ENCODE data around the gene PPP2R3B. TPM values are rescaled to one million over a fixed set of nuclear protein-coding genes. Genes with fewer than 3 reads are reported as not detected.
"Not testable (repeated sequence)": the region's sequence is repeated elsewhere in the genome, so short reads cannot be mapped to it uniquely, and the experiment has no call there.

The PPP2R3B gene
- total RNA-seq, 1 experiment from 2014 or later, result 19.1 TPM

DNA sequence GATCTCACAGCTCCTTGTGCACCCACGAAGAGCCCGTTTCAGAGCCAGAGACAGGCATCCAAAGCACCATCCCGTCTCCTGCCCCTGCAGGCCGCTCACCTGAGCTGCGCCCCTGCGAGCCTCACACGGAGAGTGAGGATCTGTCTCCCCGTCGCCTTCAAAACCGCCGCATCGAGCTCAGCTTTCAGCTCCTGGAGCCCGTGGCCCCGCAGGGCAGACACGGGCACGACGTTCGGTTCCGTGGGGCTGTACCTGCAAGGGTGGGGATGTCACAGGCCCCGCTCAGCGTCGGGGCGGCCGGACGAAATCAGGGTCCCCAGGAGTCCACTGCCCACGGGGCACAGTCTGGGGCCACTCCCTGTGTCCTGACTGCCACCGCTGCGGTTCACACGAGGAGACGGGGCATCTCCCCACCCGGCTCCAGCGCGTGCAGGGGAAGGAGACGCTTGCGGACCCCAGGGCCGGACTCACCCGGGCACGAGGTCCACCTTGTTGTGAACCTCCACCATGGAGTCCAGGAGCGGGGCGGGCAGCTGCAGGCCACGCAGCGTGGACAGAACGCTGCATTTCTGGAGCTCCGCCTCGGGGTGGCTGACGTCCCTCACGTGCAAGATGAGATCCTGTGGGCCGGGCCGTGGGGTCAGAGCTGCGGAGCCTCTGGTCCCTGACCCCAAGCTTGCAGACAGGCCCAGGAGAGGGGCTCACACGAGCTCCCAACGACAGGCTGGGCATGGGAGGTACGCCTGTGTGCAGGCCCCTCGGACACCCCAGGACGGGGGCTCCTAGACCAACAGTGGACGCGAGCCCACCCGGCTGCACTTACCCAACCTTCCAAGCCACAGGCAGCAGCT, 79.2 kb downstream of the PPP2R3B start:
- H3K27me3 ChIP-seq (ENCODE audit: insufficient read depth, low read length), result no peaks in the 10 kb centered on the region
- no peak overlapping the region for H2AFZ ChIP-seq (ENCODE audit: low read depth, low read length, poor library complexity, severe bottlenecking)
- no TSS peak for BruUV-seq (replicated peaks)
- no peaks in the 10 kb centered on the region for H3K9me2 ChIP-seq (ENCODE audit: insufficient read depth)
- H3K4me2 ChIP-seq (ENCODE audit: low read length), result no peak overlapping the region
- H3K4me3 ChIP-seq (replicated peaks in 1 of 2; ENCODE audit: low read depth in 1 of 2, low read length in 2 of 2), result no peak overlapping the region
- no peaks in the 10 kb centered on the region for H4K20me1 ChIP-seq (ENCODE audit: insufficient read depth)
- H3K9ac ChIP-seq (ENCODE audit: low read length), result no peak overlapping the region
- CTCF ChIA-PET, result no interaction called here
- H3K79me2 ChIP-seq (ENCODE audit: insufficient read depth, low read length), result no peaks in the 10 kb centered on the region
- H3K36me3 ChIP-seq (ENCODE audit: control insufficient read depth in 1 of 2, insufficient read depth in 2 of 2, low read length in 2 of 2), result peaks cover 0 to 14% of the 10 kb centered on the region in 2 experiments; a peak in 1 of 4 replicates
- TF ChIP-seq POLR2AphosphoS5 (IDR thresholded peaks at IDR 0.05; ENCODE audit: low read depth, low read length) (no peak), EGR1 (IDR thresholded peaks at IDR 0.05; ENCODE audit: low read depth) (no peak), JUND (IDR thresholded peaks at IDR 0.05) (no peak)
- POLR2A ChIA-PET, result no interaction called here
- no peaks in the 10 kb centered on the region for H3K9me3 ChIP-seq (ENCODE audit: control insufficient read depth in 1 of 2, insufficient read depth in 1 of 2, low read depth in 1 of 2, low read length in 2 of 2)
- H3K4me1 ChIP-seq (ENCODE audit: control insufficient read depth in 1 of 2, insufficient read depth in 2 of 2, low read length in 2 of 2), result no peaks in the 10 kb centered on the region
- RAD21 ChIA-PET (ENCODE audit: low non-redundant PET in 1 of 2, low total read pairs in 2 of 2, uncharacterized antibody in 2 of 2, unreplicated experiment in 2 of 2), result no interaction called here
- DNase-seq (ENCODE audit: low read depth, low spot score) (no peak), ATAC-seq (peak; percentile 27; the same call in 1 of the 2 replicates)
- intact Hi-C loops (cut with micrococcal nuclease), result no loop called here
- no peak overlapping the region for H3K27ac ChIP-seq (ENCODE audit: low read depth, low read length)

DNA sequence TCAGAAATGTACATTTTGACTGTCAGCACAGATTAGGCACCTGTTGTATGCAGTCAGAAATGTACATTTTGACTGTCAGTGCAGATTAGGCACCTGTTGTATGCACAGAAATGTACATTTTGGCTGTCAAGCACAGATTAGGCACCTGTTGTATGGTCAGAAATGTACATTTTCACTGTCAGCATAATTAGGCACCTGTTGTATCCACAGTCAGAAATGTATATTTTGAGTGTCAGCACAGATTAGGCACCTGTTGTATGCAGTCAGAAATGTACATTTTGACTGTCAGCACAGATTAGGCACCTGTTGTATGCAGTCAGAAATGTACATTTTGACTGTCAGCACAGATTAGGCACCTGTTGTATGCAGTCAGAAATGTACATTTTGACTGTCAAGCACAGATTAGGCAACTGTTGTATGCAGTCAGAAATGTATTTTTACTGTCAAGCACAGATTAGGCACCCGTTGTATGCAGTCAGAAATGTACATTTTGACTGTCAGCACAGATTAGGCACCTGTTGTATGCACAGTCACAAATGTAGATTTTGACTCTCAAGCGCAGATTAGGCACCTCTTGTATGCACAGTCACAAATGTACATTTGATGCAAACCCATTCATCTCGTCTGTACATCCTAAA, 80.0 kb downstream of the PPP2R3B start:
- CTCF ChIA-PET; RAD21 ChIA-PET (ENCODE audit: low non-redundant PET in 1 of 2, low total read pairs in 2 of 2, uncharacterized antibody in 2 of 2, unreplicated experiment in 2 of 2); H3K9ac ChIP-seq (ENCODE audit: low read length); BruUV-seq (replicated peaks); H3K4me2 ChIP-seq (ENCODE audit: low read length); H3K27ac ChIP-seq (ENCODE audit: low read depth, low read length); H3K9me3 ChIP-seq (ENCODE audit: control insufficient read depth in 1 of 2, insufficient read depth in 1 of 2, low read depth in 1 of 2, low read length in 2 of 2); H3K4me3 ChIP-seq (replicated peaks in 1 of 2; ENCODE audit: low read depth in 1 of 2, low read length in 2 of 2); DNase-seq (ENCODE audit: low read depth, low spot score); H3K36me3 ChIP-seq (ENCODE audit: control insufficient read depth in 1 of 2, insufficient read depth in 2 of 2, low read length in 2 of 2); H4K20me1 ChIP-seq (ENCODE audit: insufficient read depth); H3K79me2 ChIP-seq (ENCODE audit: insufficient read depth, low read length); POLR2A ChIA-PET; intact Hi-C loops (cut with micrococcal nuclease); H3K9me2 ChIP-seq (ENCODE audit: insufficient read depth); H2AFZ ChIP-seq (ENCODE audit: low read depth, low read length, poor library complexity, severe bottlenecking); ATAC-seq; H3K27me3 ChIP-seq (ENCODE audit: insufficient read depth, low read length); H3K4me1 ChIP-seq (ENCODE audit: control insufficient read depth in 1 of 2, insufficient read depth in 2 of 2, low read length in 2 of 2): not testable (repeated sequence)

DNA sequence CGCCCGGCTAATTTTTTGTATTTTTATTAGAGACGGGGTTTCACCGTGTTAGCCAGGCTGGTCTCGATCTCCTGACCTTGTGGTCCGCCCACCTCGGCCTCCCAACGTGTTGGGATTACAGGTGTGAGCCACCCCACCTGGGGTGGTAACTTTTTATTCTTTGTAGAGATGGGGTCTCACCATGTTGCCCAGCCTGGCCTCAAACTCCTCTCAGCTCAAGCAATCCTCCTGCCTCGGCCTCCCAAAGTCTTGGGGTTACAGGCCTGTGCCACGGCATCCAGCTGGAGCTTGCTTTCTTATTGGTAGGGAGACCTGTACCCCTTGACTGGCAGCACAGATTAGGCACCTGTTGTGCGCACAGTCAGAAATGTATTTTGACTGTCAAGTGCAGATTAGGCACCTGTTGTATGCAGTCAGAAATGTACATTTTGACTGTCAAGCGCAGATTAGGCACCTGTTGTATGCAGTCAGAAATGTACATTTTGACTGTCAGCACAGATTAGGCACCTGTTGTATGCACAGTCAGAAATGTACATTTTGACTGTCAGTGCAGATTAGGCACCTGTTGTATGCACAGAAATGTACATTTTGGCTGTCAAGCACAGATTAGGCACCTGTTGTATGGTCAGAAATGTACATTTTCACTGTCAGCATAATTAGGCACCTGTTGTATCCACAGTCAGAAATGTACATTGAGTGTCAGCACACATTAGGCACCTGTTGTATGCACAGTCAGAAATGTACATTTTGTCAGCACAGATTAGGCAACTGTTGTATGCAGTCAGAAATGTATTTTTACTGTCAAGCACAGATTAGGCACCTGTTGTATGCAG, 80.7 kb downstream of the PPP2R3B start:
- H3K9me2 ChIP-seq (ENCODE audit: insufficient read depth); H3K27ac ChIP-seq (ENCODE audit: low read depth, low read length); H3K4me2 ChIP-seq (ENCODE audit: low read length); RAD21 ChIA-PET (ENCODE audit: low non-redundant PET in 1 of 2, low total read pairs in 2 of 2, uncharacterized antibody in 2 of 2, unreplicated experiment in 2 of 2); H3K4me3 ChIP-seq (replicated peaks in 1 of 2; ENCODE audit: low read depth in 1 of 2, low read length in 2 of 2); H3K4me1 ChIP-seq (ENCODE audit: control insufficient read depth in 1 of 2, insufficient read depth in 2 of 2, low read length in 2 of 2); H4K20me1 ChIP-seq (ENCODE audit: insufficient read depth); ATAC-seq; H3K36me3 ChIP-seq (ENCODE audit: control insufficient read depth in 1 of 2, insufficient read depth in 2 of 2, low read length in 2 of 2); H3K79me2 ChIP-seq (ENCODE audit: insufficient read depth, low read length); intact Hi-C loops (cut with micrococcal nuclease); BruUV-seq (replicated peaks); POLR2A ChIA-PET; CTCF ChIA-PET; H3K9me3 ChIP-seq (ENCODE audit: control insufficient read depth in 1 of 2, insufficient read depth in 1 of 2, low read depth in 1 of 2, low read length in 2 of 2); H3K27me3 ChIP-seq (ENCODE audit: insufficient read depth, low read length); H3K9ac ChIP-seq (ENCODE audit: low read length); DNase-seq (ENCODE audit: low read depth, low spot score); H2AFZ ChIP-seq (ENCODE audit: low read depth, low read length, poor library complexity, severe bottlenecking): not testable (repeated sequence)

All from HCT116 (cell line).